ENCODE measurements around the gene SLC22A23.

- TF ChIP-seq POLR2A (IDR thresholded peaks at IDR 0.05) (no peak), CTCF (IDR thresholded peaks at IDR 0.05) (no peak)
These were observed 196.6 kb downstream of the SLC22A23 start for GRCh38 chr6:3260296-3260695.
